H1 (cell line): ENCODE measurements around the gene CKS1B. TPM values are rescaled to one million over a fixed set of nuclear protein-coding genes. Genes with fewer than 3 reads are reported as not detected.

ENCODE experiments used
- EP300 ChIP-seq, 2 experiments: IDR thresholded peaks; 1 replicate in 1 of 2; 2 replicates in 1 of 2; pipeline ENCODE4 v1.6.1; 2011 to 2012; ENCODE audit warnings: low read depth in 2 of 2, low read length in 2 of 2, mild to moderate bottlenecking in 2 of 2, borderline replicate concordance in 1 of 2, inconsistent platforms in 1 of 2, moderate library complexity in 1 of 2
- POLR2AphosphoS5 ChIP-seq: IDR thresholded peaks from 2 replicates; pipeline ENCODE4 v1.6.1; 2011; ENCODE audit warnings: low read depth, low read length
- RFX5 ChIP-seq: IDR thresholded peaks from 2 replicates; pipeline ENCODE4 v1.6.1; 2011; ENCODE audit warnings: low read depth, low read length, improper control_type of control experiment, borderline replicate concordance
- SIX5 ChIP-seq: IDR thresholded peaks from 2 replicates; pipeline ENCODE4 v1.6.1; 2011; ENCODE audit warnings: mild to moderate bottlenecking, low read depth, low read length
- SP1 ChIP-seq: IDR thresholded peaks from 2 replicates; pipeline ENCODE4 v1.6.1; 2011; ENCODE audit warnings: low read depth, low read length
- SP2 ChIP-seq: IDR thresholded peaks from 2 replicates; pipeline ENCODE4 v1.6.1; 2012; ENCODE audit warnings: mild to moderate bottlenecking, low read length, inconsistent platforms
- polyA plus RNA-seq, 7 experiments: library from polyadenylated mRNA; depleted of rRNA in 3 of 7; stranded (reverse) in 5 of 7; unstranded in 2 of 7; fragments of >200 nt in 5 of 7; fragments of 200-250 nt in 2 of 7; gene quantifications; 1 replicate in 5 of 7; 2 replicates in 1 of 7; 4 replicates in 1 of 7; pipeline versions ENCODE4 v1.2.1 to v1.2.3, GENCODE V29; 2011 to 2013; ENCODE audit warnings: missing spikeins in 2 of 7, mixed read lengths in 2 of 7
- total RNA-seq: library from RNA; stranded (reverse); fragmentation: NEBNext Ultra II Directional; extraction: Animal tissue kit (Norgen Biotek cat#: 25700); gene quantifications from 2 replicates; pipeline ENCODE4 v1.2.1, GENCODE V29; 2021
- TF ChIP-seq, protein P1 (sequence below), 3 experiments: IDR thresholded peaks; 1 replicate in 2 of 3; 2 replicates in 1 of 3; pipeline versions ENCODE4 v1.5.1 to v1.6.1; 2011; ENCODE audit warnings: low read length in 3 of 3, mild to moderate bottlenecking in 3 of 3, inconsistent platforms in 2 of 3, low read depth in 1 of 3, moderate library complexity in 1 of 3; ENCODE audit not compliant: insufficient read depth in 1 of 3; ENCODE audit errors: control extremely low read depth in 1 of 3
- TF ChIP-seq, protein P2 (sequence below): IDR thresholded peaks from 2 replicates; pipeline ENCODE4 v1.6.1; 2012; ENCODE audit warnings: inconsistent platforms

Gene CKS1B
- total and polyA plus RNA-seq, 2 of the 8 experiments (the other 6 are each of a cell fraction or from before 2014, with no cell fraction given) = 294 to 1,025 TPM

DNA sequence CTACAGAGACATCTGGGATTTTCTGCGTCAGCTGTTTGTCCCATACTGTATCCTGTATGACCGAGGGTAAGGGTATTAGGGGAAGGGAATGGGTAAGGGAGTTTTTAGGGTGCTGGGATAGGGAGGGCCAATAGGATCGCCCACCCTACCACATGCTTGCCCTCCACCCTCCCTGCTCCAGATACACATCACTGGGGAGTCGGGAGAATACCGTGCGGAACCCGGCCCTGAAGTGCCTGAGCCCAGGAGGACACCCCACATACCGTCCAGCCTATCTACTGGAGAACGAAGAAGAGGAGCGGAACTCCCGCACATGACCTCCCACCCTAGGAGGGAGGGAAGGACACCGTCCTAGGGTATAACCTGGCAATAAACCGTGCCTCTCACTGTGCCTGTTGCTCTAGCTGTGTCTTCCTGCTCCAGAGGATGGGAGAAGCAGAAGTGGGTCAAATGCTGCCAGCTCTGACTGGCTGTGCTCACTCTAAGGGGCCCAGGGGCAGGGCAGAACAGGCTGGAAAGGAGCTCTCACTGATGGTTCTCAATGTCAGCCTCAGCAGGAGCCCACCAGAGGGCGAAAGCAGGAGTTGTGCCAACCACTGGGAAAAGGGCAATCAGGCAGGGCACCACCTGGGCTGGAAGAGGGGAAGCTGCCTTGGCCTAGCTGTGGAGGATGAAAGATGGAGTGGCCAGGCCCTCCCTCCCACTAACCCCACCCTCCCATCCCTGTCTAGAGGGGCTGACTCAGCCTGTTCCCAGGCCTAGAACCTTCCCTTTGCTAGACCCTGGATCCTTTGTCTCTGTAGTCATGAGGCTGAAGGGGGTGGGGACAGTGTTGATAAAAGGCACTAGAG lies 18.5 kb downstream of the CKS1B start (continued):
- TF ChIP-seq SIX5 (no peak), POLR2AphosphoS5 (peak; percentile 65), SP2 (no peak), SP1 (no peak), RFX5 (no peak), EP300 (IDR thresholded peaks at IDR 0.05; ENCODE audit: borderline replicate concordance in 1 of 2, low read depth in 2 of 2, low read length in 2 of 2) (no peak)
- TF ChIP-seq, protein P1, sequence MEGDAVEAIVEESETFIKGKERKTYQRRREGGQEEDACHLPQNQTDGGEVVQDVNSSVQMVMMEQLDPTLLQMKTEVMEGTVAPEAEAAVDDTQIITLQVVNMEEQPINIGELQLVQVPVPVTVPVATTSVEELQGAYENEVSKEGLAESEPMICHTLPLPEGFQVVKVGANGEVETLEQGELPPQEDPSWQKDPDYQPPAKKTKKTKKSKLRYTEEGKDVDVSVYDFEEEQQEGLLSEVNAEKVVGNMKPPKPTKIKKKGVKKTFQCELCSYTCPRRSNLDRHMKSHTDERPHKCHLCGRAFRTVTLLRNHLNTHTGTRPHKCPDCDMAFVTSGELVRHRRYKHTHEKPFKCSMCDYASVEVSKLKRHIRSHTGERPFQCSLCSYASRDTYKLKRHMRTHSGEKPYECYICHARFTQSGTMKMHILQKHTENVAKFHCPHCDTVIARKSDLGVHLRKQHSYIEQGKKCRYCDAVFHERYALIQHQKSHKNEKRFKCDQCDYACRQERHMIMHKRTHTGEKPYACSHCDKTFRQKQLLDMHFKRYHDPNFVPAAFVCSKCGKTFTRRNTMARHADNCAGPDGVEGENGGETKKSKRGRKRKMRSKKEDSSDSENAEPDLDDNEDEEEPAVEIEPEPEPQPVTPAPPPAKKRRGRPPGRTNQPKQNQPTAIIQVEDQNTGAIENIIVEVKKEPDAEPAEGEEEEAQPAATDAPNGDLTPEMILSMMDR (IDR thresholded peaks at IDR 0.05; ENCODE audit: control extremely low read depth in 1 of 3, insufficient read depth in 1 of 3, low read depth in 1 of 3, low read length in 3 of 3) = peak; percentile 45 to 51 (median 48)
- TF ChIP-seq, protein P2, sequence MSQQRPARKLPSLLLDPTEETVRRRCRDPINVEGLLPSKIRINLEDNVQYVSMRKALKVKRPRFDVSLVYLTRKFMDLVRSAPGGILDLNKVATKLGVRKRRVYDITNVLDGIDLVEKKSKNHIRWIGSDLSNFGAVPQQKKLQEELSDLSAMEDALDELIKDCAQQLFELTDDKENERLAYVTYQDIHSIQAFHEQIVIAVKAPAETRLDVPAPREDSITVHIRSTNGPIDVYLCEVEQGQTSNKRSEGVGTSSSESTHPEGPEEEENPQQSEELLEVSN = no peak
